HEK293 (cell line): ENCODE data around the gene PIK3R3.
"Not testable (repeated sequence)": the region's sequence is repeated elsewhere in the genome, so short reads cannot be mapped to it uniquely, and the experiment has no call there.

Experiments
- CTCF ChIA-PET: fragments of 350-600 bp; formaldehyde crosslinking; extraction: SDS; loops from one replicate; lab custom pipeline; 2021; ENCODE audit warnings: antibody characterized with exemption; lab: Yijun Ruan, JAX
- POLR2A ChIA-PET: fragments of 300-600 bp; formaldehyde crosslinking; extraction: SDS; loops from one replicate; lab custom pipeline; 2020; ENCODE audit warnings: antibody characterized with exemption, inconsistent platforms; lab: Yijun Ruan, JAX
- H3K27ac ChIP-seq: fragments of 200-500 bp; sonication (Bioruptor generic); 2 replicates; pipeline ENCODE4 v1.5.1; 2014; ENCODE audit warnings: low read depth, low read length, control low read depth, inconsistent platforms; ENCODE audit errors: extremely low read depth
- H3K36me3 ChIP-seq, 2 experiments: fragments of 200-500 bp in 1 of 2; sonication (Bioruptor generic) in 1 of 2; 1 replicate in 1 of 2; 2 replicates in 1 of 2; pipeline ENCODE4 v1.5.1; 2014 to 2017; ENCODE audit warnings: inconsistent platforms in 2 of 2, low read length in 2 of 2; ENCODE audit not compliant: control insufficient read depth in 2 of 2, insufficient read depth in 1 of 2
- H3K4me1 ChIP-seq: fragments of 200-500 bp; sonication (Bioruptor generic); 2 replicates; pipeline ENCODE4 v1.5.1; 2014; ENCODE audit warnings: mild to moderate bottlenecking, low read length, inconsistent platforms; ENCODE audit not compliant: control insufficient read depth, insufficient read depth
- H3K4me3 ChIP-seq: 2 replicates; pipeline ENCODE4 v1.5.1; 2011; ENCODE audit warnings: low read depth, mild to moderate bottlenecking, control low read depth, low read length, moderate library complexity
- H3K9me3 ChIP-seq: fragments of 200-500 bp; sonication (Bioruptor generic); 2 replicates; pipeline ENCODE4 v1.5.1; 2014; ENCODE audit warnings: low read depth, low read length, inconsistent platforms; ENCODE audit not compliant: control insufficient read depth, insufficient read depth
- HOXD13 ChIP-seq: sonication (generic); formaldehyde crosslinking; IDR thresholded peaks from 2 replicates; pipeline ENCODE4 v1.8.0; 2022; ENCODE audit warnings: missing genetic modification reagents, borderline replicate concordance
- ZBTB21 ChIP-seq: fragments of 450-650 bp; formaldehyde crosslinking; IDR thresholded peaks from 2 replicates; pipeline ENCODE4 v1.5.1; 2017; ENCODE audit warnings: missing biosample characterization, missing genetic modification characterization
- ZBTB6 ChIP-seq: fragments of 450-650 bp; formaldehyde crosslinking; IDR thresholded peaks from 2 replicates; pipeline ENCODE4 v1.5.1; 2017; ENCODE audit warnings: missing biosample characterization, missing genetic modification characterization
- ZNF138 ChIP-seq: fragments of 450-650 bp; formaldehyde crosslinking; IDR thresholded peaks from 2 replicates; pipeline ENCODE4 v1.5.1; 2016; ENCODE audit warnings: missing biosample characterization, missing genetic modification characterization, borderline replicate concordance
- ZNF146 ChIP-seq: fragments of 450-650 bp; formaldehyde crosslinking; IDR thresholded peaks from 2 replicates; pipeline ENCODE4 v1.5.1; 2016; ENCODE audit warnings: missing biosample characterization, missing genetic modification characterization
- ZNF362 ChIP-seq: fragments of 450-650 bp; formaldehyde crosslinking; IDR thresholded peaks from 2 replicates; pipeline ENCODE4 v1.5.1; 2016; ENCODE audit warnings: missing biosample characterization, missing genetic modification characterization
- ZNF548 ChIP-seq: fragments of 450-650 bp; formaldehyde crosslinking; IDR thresholded peaks from 2 replicates; pipeline ENCODE4 v1.5.1; 2016; ENCODE audit warnings: missing biosample characterization, missing genetic modification characterization
- ZNF580 ChIP-seq: fragments of 450-650 bp; formaldehyde crosslinking; IDR thresholded peaks from 2 replicates; pipeline ENCODE4 v1.5.1; 2016; ENCODE audit warnings: missing biosample characterization, missing genetic modification characterization
- ZNF624 ChIP-seq: fragments of 450-650 bp; formaldehyde crosslinking; IDR thresholded peaks from 2 replicates; pipeline ENCODE4 v1.5.1; 2017; ENCODE audit warnings: missing biosample characterization, missing genetic modification characterization
- ZXDB ChIP-seq: fragments of 450-650 bp; formaldehyde crosslinking; IDR thresholded peaks from 2 replicates; pipeline ENCODE4 v1.5.1; 2016; ENCODE audit warnings: missing biosample characterization, missing genetic modification characterization
- TF ChIP-seq, protein P1 (sequence below): IDR thresholded peaks from 2 replicates; pipeline ENCODE4 v1.6.1; 2011; ENCODE audit warnings: mild to moderate bottlenecking, low read depth, low read length, borderline replicate concordance
- TF ChIP-seq, protein P2 (sequence below): fragments of 450-650 bp; formaldehyde crosslinking; IDR thresholded peaks from 2 replicates; pipeline ENCODE4 v1.5.1; 2016; ENCODE audit warnings: missing biosample characterization, missing genetic modification characterization, low read depth

PIK3R3 gene

GRCh38 chr1:46096269-46097148 lies 35.9 kb downstream of the PIK3R3 start:
- H3K4me1 ChIP-seq: no peaks in the 10 kb centered on the region
- CTCF ChIA-PET: interaction anchor here (0.6 to 1.7 kb wide), 2 partner anchors 8 to 34 kb away, joined by 3 to 4 read pairs; no protein-coding TSS in a partner anchor
- no peaks in the 10 kb centered on the region; a peak in 1 of 3 replicates for H3K36me3 ChIP-seq
- H3K4me3 ChIP-seq: no peak overlapping the region
- H3K9me3 ChIP-seq: no peaks in the 10 kb centered on the region
- TF ChIP-seq ZNF362 (tag by site-specific recombination) (0 out of 2 replicates have a peak, but pooled peaks have one; percentile 30), ZBTB6 (tag by site-specific recombination) (no peak)
- TF ChIP-seq, all 188 proteins: peak for 1
- POLR2A ChIA-PET: no interaction called here
- no peak overlapping the region for H3K27ac ChIP-seq

DNA sequence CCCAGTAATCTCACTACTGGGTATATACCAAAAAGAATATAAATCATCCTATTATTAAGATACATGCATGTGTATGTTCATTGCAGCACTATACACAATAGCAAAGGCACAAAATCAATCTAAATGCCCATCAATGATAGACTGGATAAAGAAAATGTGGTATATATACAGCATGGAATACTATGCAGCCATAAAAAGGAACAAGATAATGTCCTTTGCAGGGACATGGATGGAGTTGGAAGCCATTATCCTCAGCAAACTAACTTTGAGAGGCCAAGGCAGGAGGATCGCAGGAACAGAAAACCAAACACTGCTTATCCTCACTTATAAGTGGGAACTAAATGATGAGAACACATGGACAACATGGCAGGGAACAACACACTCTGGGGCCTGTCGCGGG lies 37.3 kb downstream of the PIK3R3 start:
- H3K4me3 ChIP-seq, H3K36me3 ChIP-seq, H3K4me1 ChIP-seq, H3K9me3 ChIP-seq, H3K27ac ChIP-seq, CTCF ChIA-PET, POLR2A ChIA-PET: not testable (repeated sequence)
- TF ChIP-seq ZNF146 (tag by site-specific recombination) (peak; percentile 96), ZNF580 (tag by site-specific recombination) (peak; percentile 57; the same call in 1 of the 2 replicates)

DNA sequence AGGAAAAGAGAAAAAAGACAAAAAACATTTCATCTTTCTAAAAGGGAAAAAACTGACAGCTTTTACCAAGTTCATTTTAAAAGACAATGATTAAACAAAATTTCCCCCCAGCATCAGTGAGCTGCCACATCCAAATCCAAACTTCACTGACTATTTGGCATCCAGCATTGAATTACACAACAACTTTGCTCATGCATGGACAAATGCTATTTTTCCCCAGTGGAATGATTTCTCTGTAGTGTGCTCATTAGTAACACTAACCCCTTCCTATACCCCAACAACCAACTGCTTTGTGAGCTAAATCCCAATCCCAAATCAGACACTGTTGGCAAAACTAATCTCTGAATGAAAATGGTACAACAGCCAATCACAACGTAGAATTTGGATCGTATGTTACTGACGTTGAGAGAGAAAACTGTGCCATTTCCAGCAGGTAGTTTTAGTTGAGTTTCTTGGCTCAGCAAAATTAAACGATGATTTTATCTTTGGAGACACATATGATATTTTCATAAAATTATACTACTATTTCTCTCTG lies 37.9 kb downstream of the PIK3R3 start:
- no peak for TF ChIP-seq HOXD13 (CRISPR knock-in tag)
- TF ChIP-seq, protein P1, sequence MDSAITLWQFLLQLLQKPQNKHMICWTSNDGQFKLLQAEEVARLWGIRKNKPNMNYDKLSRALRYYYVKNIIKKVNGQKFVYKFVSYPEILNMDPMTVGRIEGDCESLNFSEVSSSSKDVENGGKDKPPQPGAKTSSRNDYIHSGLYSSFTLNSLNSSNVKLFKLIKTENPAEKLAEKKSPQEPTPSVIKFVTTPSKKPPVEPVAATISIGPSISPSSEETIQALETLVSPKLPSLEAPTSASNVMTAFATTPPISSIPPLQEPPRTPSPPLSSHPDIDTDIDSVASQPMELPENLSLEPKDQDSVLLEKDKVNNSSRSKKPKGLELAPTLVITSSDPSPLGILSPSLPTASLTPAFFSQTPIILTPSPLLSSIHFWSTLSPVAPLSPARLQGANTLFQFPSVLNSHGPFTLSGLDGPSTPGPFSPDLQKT: no peak
- TF ChIP-seq, protein P2, sequence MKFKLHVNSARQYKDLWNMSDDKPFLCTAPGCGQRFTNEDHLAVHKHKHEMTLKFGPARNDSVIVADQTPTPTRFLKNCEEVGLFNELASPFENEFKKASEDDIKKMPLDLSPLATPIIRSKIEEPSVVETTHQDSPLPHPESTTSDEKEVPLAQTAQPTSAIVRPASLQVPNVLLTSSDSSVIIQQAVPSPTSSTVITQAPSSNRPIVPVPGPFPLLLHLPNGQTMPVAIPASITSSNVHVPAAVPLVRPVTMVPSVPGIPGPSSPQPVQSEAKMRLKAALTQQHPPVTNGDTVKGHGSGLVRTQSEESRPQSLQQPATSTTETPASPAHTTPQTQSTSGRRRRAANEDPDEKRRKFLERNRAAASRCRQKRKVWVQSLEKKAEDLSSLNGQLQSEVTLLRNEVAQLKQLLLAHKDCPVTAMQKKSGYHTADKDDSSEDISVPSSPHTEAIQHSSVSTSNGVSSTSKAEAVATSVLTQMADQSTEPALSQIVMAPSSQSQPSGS (tag by site-specific recombination): no peak
- TF ChIP-seq ZNF138 (tag by site-specific recombination): no peak
- TF ChIP-seq ZNF548 (tag by site-specific recombination): no peak
- no peak for TF ChIP-seq ZNF624 (tag by site-specific recombination)
- no peak for TF ChIP-seq ZBTB21
- no peak for TF ChIP-seq ZXDB
- H3K27ac ChIP-seq: no peak overlapping the region
- no peaks in the 10 kb centered on the region for H3K36me3 ChIP-seq
- no peaks in the 10 kb centered on the region for H3K4me1 ChIP-seq
- no peaks in the 10 kb centered on the region for H3K9me3 ChIP-seq
- ChIA-PET POLR2A (no interaction called here), CTCF (no interaction called here)
- H3K4me3 ChIP-seq: no peak overlapping the region
